ENCODE measurements around the gene KCNA3.

GRCh38 chr1:110675060-110675791 lies 486 bp upstream of the KCNA3 start:
- TF ChIP-seq CTCF (IDR thresholded peaks at IDR 0.05) (no peak), TCF7 (CRISPR knock-in tag; IDR thresholded peaks at IDR 0.05; ENCODE audit: low read depth) (no peak), ATF3 (CRISPR knock-in tag; conservative IDR thresholded peaks at IDR 0.05) (no peak), CREM (CRISPR knock-in tag; IDR thresholded peaks at IDR 0.05) (0 out of 2 replicates have a peak, but pooled peaks have one; percentile 20), USF2 (CRISPR knock-in tag; IDR thresholded peaks at IDR 0.05) (no peak), E2F1 (CRISPR knock-in tag; IDR thresholded peaks at IDR 0.05) (no peak), TEAD4 (CRISPR knock-in tag; IDR thresholded peaks at IDR 0.05) (no peak)
- TF ChIP-seq, protein P1, sequence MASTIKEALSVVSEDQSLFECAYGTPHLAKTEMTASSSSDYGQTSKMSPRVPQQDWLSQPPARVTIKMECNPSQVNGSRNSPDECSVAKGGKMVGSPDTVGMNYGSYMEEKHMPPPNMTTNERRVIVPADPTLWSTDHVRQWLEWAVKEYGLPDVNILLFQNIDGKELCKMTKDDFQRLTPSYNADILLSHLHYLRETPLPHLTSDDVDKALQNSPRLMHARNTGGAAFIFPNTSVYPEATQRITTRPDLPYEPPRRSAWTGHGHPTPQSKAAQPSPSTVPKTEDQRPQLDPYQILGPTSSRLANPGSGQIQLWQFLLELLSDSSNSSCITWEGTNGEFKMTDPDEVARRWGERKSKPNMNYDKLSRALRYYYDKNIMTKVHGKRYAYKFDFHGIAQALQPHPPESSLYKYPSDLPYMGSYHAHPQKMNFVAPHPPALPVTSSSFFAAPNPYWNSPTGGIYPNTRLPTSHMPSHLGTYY (CRISPR knock-in tag; IDR thresholded peaks at IDR 0.05) = no peak
